GM21390 (cell line): ENCODE data around the gene NADK2.
"Not testable (repeated sequence)": the region's sequence is repeated elsewhere in the genome, so short reads cannot be mapped to it uniquely, and the experiment has no call there.

Experiments used
- ATAC-seq: cut with Tn5 transposase; IDR thresholded peaks from one replicate; pipeline ENCODE4 v1.9.1; 2021; ENCODE audit not compliant: unreplicated experiment

Gene NADK2

GRCh38 chr5:36209664-36210063 lies 32.1 kb downstream of the NADK2 start:
- ATAC-seq, result no peak

DNA sequence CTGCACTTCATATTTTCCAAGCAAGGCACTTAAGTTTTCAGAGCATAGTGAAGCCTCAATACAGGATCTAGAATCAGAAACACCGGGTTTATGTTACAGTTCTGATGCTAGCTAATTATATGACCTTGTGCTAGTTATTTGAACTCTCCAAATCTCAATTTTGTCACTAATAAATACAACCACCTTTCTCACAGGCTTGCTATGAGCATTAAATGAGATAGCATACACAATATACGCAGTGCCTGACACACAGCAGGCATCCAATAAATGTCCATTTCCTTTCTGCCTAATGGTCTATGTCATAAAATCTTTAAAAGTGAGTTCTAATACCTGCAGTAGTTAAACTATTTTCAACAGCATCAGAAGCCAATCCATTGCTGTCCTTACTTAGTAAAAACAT lies 32.9 kb downstream of the NADK2 start:
- ATAC-seq, result no peak

GRCh38 chr5:36206913-36207312 lies 34.8 kb downstream of the NADK2 start:
- ATAC-seq, result no peak

- ATAC-seq, result no peak
These were observed 36.4 kb downstream of the NADK2 start for GRCh38 chr5:36205329-36205728.

DNA sequence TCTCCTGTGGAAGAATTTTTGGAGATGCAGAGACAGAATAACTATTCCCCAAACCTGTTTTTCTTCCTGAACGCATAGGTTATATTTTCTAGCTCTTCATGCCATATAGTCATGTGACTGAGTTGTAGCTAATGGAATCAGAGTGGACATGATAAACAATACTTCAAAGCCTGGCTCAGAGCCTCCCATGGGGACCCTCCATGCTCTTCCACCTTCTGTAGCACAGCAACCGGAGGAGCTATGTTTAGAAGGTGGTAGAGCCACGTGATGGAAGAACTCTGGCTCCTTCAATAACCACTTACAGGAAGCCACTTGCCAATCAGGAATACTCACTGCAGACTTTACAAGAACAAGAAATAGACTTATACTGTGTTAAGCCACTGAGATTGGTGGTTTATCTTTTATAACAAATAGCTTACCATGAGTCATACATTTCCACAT lies 39.2 kb downstream of the NADK2 start:
- ATAC-seq, result no peak

GRCh38 chr5:36200513-36200912 lies 41.2 kb downstream of the NADK2 start:
- no peak for ATAC-seq

GRCh38 chr5:36199620-36200019 lies 42.1 kb downstream of the NADK2 start:
- ATAC-seq, result no peak

- not testable (repeated sequence) for ATAC-seq
These were observed 42.9 kb downstream of the NADK2 start for GRCh38 chr5:36198783-36199182.

GRCh38 chr5:36198281-36198680 lies 43.4 kb downstream of the NADK2 start:
- no peak for ATAC-seq

DNA sequence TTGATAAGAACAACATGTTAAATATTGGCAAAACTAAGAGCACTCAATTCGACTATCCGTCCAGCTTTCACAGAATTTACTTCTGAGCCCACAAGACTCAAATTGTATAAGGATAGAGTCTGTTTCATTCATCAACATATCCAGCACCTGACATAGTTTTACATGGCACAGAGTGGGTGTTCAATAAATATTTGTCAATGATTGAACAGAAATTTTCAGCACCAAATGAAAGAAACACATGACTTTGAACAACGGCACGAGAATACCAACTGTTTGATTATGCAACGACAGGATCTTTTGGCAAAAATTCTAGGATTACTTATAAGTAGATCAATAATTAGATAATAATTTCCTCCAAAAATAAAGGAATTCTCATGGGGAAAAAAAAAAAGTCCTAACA lies 48.0 kb downstream of the NADK2 start:
- no peak for ATAC-seq

GRCh38 chr5:36184408-36184807 lies 57.3 kb downstream of the NADK2 start:
- ATAC-seq, result not testable (repeated sequence)

- ATAC-seq, result no peak
These were observed 60.0 kb downstream of the NADK2 start for GRCh38 chr5:36181774-36182173.

- ATAC-seq, result no peak
These were observed 61.0 kb downstream of the NADK2 start for GRCh38 chr5:36180556-36181350.

- no peak for ATAC-seq
These were observed 61.8 kb downstream of the NADK2 start for GRCh38 chr5:36179950-36180349.

- ATAC-seq, result no peak
These were observed 63.2 kb downstream of the NADK2 start for GRCh38 chr5:36178524-36178890.

DNA sequence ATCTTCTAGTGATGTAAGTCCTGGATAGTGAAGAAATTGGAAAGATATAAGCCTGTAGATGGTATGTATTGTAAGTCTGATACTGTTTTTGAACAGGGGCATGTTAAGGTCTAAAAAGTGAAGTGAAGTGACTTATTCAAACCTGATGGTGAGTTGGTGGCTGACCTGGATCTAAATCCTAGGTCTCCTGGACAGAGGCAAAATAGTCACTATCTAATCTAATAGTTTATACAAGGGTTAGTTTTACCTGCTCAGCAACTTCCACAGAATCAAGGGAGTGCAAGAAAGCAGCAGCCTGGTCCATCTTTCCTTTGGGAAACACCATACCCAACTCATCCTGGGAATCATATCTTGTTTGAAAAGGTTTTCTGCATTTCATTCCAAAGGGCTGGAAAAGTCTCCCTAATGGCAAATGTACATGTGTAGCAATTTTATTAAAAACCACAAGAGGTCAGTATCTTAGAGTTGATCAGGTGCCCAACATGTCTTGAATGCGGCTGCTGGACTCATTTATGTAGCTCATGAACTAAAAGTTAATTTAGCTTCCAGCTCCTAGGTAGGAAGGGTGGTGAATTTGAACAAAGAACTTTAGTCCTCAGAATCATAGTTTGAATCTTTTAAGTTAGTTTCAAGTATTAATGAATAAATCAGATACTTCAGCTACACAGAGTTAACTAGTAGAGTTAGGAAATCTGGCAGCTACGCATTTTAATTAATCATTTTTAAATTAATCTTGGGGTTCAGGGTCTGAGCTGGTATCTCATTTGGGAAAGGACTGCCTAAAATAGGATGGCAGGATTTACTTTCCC lies 63.8 kb downstream of the NADK2 start:
- no peak for ATAC-seq

GRCh38 chr5:36177154-36177553 lies 64.6 kb downstream of the NADK2 start:
- ATAC-seq, result peak; percentile 98

DNA sequence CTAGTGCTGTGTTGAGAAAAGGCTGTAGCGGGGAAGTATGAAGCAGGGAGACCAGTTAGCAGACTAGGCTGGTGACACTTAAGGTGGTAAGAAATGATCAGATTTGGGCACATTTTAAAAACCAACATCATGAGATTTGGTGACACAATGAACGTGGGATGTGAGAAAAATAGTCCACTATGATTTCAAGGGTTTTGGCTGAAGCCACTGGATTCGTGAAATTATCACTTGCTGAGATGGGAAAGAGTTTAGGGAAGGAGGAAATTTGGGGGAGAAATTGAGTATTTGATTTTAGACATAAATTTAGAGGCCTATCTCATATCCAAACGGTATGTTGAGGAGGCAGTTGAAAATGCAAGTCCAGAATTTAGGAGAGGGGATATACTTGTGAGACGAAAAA lies 66.7 kb downstream of the NADK2 start:
- ATAC-seq, result no peak

DNA sequence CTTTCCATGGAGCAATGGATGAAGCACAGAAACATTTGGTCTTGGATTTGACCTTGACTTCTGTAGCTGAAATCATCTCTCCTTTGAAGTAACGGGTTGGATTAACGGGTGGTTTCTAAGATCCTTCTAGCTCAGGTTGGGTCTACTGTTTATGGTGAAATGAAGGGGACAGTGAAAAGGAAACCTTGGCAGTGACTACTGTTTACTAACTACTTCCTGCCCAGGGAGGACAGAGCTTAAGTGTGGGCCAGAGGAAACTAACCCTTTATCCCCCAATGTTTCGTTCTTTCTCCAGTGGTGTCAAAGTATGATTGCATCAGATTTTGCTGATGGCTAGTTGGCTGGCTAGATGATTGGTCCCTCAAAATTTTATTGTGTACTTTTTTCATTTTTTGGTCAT lies 67.6 kb downstream of the NADK2 start:
- ATAC-seq, result no peak

DNA sequence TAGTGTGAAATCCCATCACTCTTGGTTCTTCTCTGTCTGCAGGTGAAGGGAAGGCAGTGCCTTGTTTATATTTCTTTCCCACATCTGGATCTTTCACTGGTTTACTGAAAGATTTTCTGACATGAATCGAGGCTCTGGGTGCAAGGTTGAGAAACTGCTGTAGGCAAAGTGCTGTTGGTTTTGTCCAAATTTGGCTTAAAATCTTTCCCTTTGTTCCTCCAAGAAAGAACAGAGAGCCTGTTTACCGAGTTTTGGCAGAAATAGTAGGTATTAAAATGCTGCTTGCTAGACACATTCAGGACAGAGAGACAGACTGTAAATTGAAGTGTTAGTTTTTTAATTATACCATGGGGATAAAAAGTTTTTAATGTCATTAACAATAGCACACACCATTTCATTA lies 68.3 kb downstream of the NADK2 start:
- ATAC-seq, result no peak

DNA sequence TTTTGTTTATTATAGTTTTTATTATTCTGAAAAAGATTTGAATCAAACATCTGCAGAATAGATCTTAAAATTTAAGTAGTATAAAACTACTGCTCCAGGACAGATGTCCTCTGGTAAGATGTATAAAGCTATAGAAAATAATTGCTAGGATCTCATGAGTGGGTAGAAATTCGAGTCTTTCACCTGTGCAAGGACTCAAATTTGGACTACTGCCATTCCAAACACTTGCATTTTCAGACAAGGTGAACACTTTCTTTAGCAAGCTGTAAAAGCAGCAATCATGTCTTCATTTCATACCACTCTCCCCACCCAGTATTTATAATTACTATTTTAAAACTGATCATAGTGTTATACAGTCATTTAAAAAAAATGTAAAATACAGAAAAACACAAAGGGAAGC lies 69.1 kb downstream of the NADK2 start:
- no peak for ATAC-seq

DNA sequence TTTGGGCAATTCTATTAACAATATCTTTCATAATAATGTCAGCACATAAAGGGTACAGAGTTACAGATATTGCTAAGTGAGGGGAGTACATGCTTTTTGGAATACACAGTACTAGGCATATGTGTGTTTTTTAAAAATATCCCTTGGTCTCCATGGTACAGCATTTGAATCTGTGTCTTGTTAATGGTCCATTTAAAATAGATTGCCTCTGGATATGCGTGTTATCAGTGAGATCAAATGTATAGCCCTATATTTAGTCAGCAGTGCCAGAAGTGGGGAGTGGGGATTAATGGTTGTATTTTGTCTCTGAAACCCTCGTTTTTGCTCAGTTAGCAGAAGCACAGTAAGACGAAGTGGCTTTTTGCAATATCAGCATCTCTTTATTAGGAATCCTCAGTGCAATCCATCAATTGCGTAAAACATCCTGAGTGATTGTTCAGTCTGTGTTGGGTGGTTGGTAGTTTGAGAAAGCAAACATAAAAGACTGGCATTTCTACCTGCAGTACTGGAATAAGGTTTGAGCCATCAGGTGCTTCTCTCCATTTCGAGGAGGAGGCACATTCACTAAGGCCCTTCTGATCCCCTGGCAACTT lies 70.8 kb downstream of the NADK2 start:
- ATAC-seq, result no peak
